ENCODE results near the gene HJV.

Gene HJV

GRCh38 chr1:145974721-145975120 lies 46.8 kb downstream of the HJV start:
- in situ Hi-C loops (cut with HindIII; ENCODE audit: low pct_unique_long_range_greater_than_20kb, low sequenced_read_pairs) = no loop called here
- no peak for TF ChIP-seq JUND (IDR thresholded peaks at IDR 0.05; ENCODE audit: low read depth)
- no peak for DNase-seq (ENCODE audit: low read depth in 1 of 2, low spot score in 1 of 2)

- DNase-seq (ENCODE audit: low read depth in 1 of 2, low spot score in 1 of 2) = no peak
- in situ Hi-C loops (cut with HindIII; ENCODE audit: low pct_unique_long_range_greater_than_20kb, low sequenced_read_pairs) = no loop called here
- no peak for TF ChIP-seq JUND (IDR thresholded peaks at IDR 0.05; ENCODE audit: low read depth)
Observed at GRCh38 chr1:145972580-145972979, 49.0 kb downstream of the HJV start.

All from T47D (cell line).